SK-N-SH (cell line): ENCODE results near the gene PRPF18. TPM values are rescaled to one million over a fixed set of nuclear protein-coding genes. Genes with fewer than 3 reads are reported as not detected.
"Not testable (repeated sequence)": the region's sequence is repeated elsewhere in the genome, so short reads cannot be mapped to it uniquely, and the experiment has no call there.

ENCODE experiments used
- CTCF ChIA-PET: fragments of 300-600, 350-600 bp; formaldehyde crosslinking; extraction: SDS; loops from one replicate; lab custom pipeline; 2021; lab: Yijun Ruan, JAX
- POLR2A ChIA-PET: fragments of 350-600 bp; sonication (Branson Sonifier 250); formaldehyde crosslinking; extraction: SDS; loops from one replicate; lab custom pipeline; 2020; ENCODE audit warnings: antibody characterized with exemption, inconsistent platforms; lab: Yijun Ruan, JAX
- DNase-seq: peaks from one replicate; pipeline ENCODE4 v3.0.0; 2012
- H2AFZ ChIP-seq: fragments of 200-600 bp; sonication (generic); 2 replicates; pipeline ENCODE4 v1.8.1; 2016; ENCODE audit warnings: antibody characterized with exemption, mild to moderate bottlenecking, low read depth
- H3F3A ChIP-seq: fragments of 200-600 bp; sonication (generic); replicated peaks from 2 replicates; pipeline ENCODE3; 2016; ENCODE audit warnings: antibody characterized with exemption, mild to moderate bottlenecking; ENCODE audit not compliant: insufficient read depth
- H3K27ac ChIP-seq, 2 experiments: fragments of 200-500 bp in 1 of 2; fragments of 200-600 bp in 1 of 2; sonication (Bioruptor generic) in 1 of 2; sonication (generic), shearing (Covaris generic) in 1 of 2; 2 replicates each; pipeline versions ENCODE4 v1.5.1 to v1.6.1; 2014 to 2016; ENCODE audit warnings: low read depth in 2 of 2, inconsistent platforms in 1 of 2, low read length in 1 of 2, mild to moderate bottlenecking in 1 of 2, mixed read lengths in 1 of 2
- H3K27me3 ChIP-seq: fragments of 200-600 bp; sonication (generic), shearing (Covaris generic); 2 replicates; pipeline ENCODE4 v1.6.1; 2016; ENCODE audit warnings: mixed run types; ENCODE audit not compliant: insufficient read depth
- H3K36me3 ChIP-seq, 2 experiments: fragments of 200-500 bp in 1 of 2; fragments of 200-600 bp in 1 of 2; sonication (Bioruptor generic) in 1 of 2; sonication (generic) in 1 of 2; replicated peaks in 1 of 2; 2 replicates each; pipeline versions ENCODE3 to v1.5.1; 2014 to 2016; ENCODE audit warnings: low read length in 1 of 2, mild to moderate bottlenecking in 1 of 2; ENCODE audit not compliant: insufficient read depth in 2 of 2, control insufficient read depth in 1 of 2
- H3K4me1 ChIP-seq, 2 experiments: fragments of 200-500 bp in 1 of 2; fragments of 200-600 bp in 1 of 2; sonication (Bioruptor generic) in 1 of 2; sonication (generic), shearing (Covaris generic) in 1 of 2; 2 replicates each; pipeline versions ENCODE4 v1.5.1 to v1.6.1; 2014 to 2016; ENCODE audit warnings: low read depth in 1 of 2, low read length in 1 of 2, mixed run types in 1 of 2; ENCODE audit not compliant: insufficient read depth in 2 of 2, control insufficient read depth in 1 of 2
- H3K4me2 ChIP-seq: fragments of 200-600 bp; sonication (generic), shearing (Covaris generic); 2 replicates; pipeline ENCODE4 v1.6.1; 2017; ENCODE audit warnings: mixed run types
- H3K4me3 ChIP-seq, 2 experiments: fragments of 200-500 bp in 1 of 2; fragments of 200-600 bp in 1 of 2; sonication (Bioruptor generic) in 1 of 2; sonication (generic), shearing (Covaris generic) in 1 of 2; 2 replicates each; pipeline versions ENCODE4 v1.5.1 to v1.8.1; 2014 to 2016; ENCODE audit warnings: low read depth in 2 of 2, inconsistent platforms in 1 of 2, low read length in 1 of 2, mild to moderate bottlenecking in 1 of 2, mixed read lengths in 1 of 2, moderate library complexity in 1 of 2
- H3K79me2 ChIP-seq: fragments of 200-600 bp; sonication (generic); 2 replicates; pipeline ENCODE4 v1.8.1; 2017; ENCODE audit warnings: mild to moderate bottlenecking; ENCODE audit not compliant: insufficient read depth
- H3K9ac ChIP-seq: fragments of 200-600 bp; sonication (generic); 2 replicates; pipeline ENCODE4 v1.6.1; 2017; ENCODE audit warnings: mixed run types
- H3K9me2 ChIP-seq: fragments of 200-600 bp; sonication (generic); 2 replicates; pipeline ENCODE4 v1.6.1; 2017; ENCODE audit warnings: mixed run types
- H3K9me3 ChIP-seq: fragments of 200-600 bp; sonication (generic); 2 replicates; pipeline ENCODE4 v1.6.1; 2017; ENCODE audit warnings: mixed run types, mild to moderate bottlenecking, moderate library complexity
- H4K20me1 ChIP-seq: fragments of 200-600 bp; sonication (generic); 2 replicates; pipeline ENCODE4 v1.6.1; 2017; ENCODE audit warnings: mild to moderate bottlenecking, mixed run types; ENCODE audit not compliant: insufficient read depth
- CHD2 ChIP-seq: fragments of 150-350 bp; IDR thresholded peaks from 2 replicates; pipeline ENCODE4 v1.6.1; 2018; ENCODE audit warnings: low read length; ENCODE audit not compliant: partially characterized antibody
- FOSL2 ChIP-seq: IDR thresholded peaks from 2 replicates; pipeline ENCODE4 v1.4.0; 2012; ENCODE audit warnings: low read depth, mild to moderate bottlenecking, moderate library complexity, borderline replicate concordance
- FOXM1 ChIP-seq: IDR thresholded peaks from 2 replicates; pipeline ENCODE4 v1.4.0; 2012; ENCODE audit warnings: low read depth, mild to moderate bottlenecking
- GABPA ChIP-seq: IDR thresholded peaks from 2 replicates; pipeline ENCODE4 v1.4.0; 2012; ENCODE audit warnings: low read depth, mild to moderate bottlenecking
- GATA2 ChIP-seq: sonication (generic); formaldehyde crosslinking; IDR thresholded peaks from 2 replicates; pipeline ENCODE4 v1.5.0; 2020; ENCODE audit warnings: mild to moderate bottlenecking, missing genetic modification reagents
- MXI1 ChIP-seq: IDR thresholded peaks from 2 replicates; pipeline ENCODE4 v1.6.1; 2012; ENCODE audit warnings: mild to moderate bottlenecking, low read depth, low read length, improper control_type of control experiment
- NFIC ChIP-seq: IDR thresholded peaks from 2 replicates; pipeline ENCODE4 v1.4.0; 2012; ENCODE audit warnings: borderline replicate concordance
- PBX3 ChIP-seq: IDR thresholded peaks from 2 replicates; pipeline ENCODE4; 2012
- RCOR1 ChIP-seq: fragments of 150-350 bp; IDR thresholded peaks from 2 replicates; pipeline ENCODE4 v1.6.1; 2017; ENCODE audit warnings: antibody characterized with exemption, low read length
- SMC3 ChIP-seq: IDR thresholded peaks from 2 replicates; pipeline ENCODE4 v1.6.1; 2012; ENCODE audit warnings: low read depth, low read length, improper control_type of control experiment
- TAF1 ChIP-seq: IDR thresholded peaks from 2 replicates; pipeline ENCODE4 v1.6.1; 2012; ENCODE audit warnings: low read depth, mild to moderate bottlenecking, low read length, moderate library complexity, borderline replicate concordance
- TEAD4 ChIP-seq: IDR thresholded peaks from 2 replicates; pipeline ENCODE4 v1.4.0; 2012; ENCODE audit warnings: mild to moderate bottlenecking, borderline replicate concordance; ENCODE audit not compliant: insufficient read depth
- USF2 ChIP-seq: fragments of 150-350 bp; IDR thresholded peaks from 2 replicates; pipeline ENCODE4 v1.6.1; 2017; ENCODE audit warnings: antibody characterized with exemption, low read length, low read depth, borderline replicate concordance
- WGBS: methylation state at CpG from one replicate; pipeline ENCODE4 v1.1.6; 2017; ENCODE audit warnings: low lambda C conversion rate; 5-methylcytosine and 5-hydroxymethylcytosine counted together
- polyA plus RNA-seq, 3 experiments: library from polyadenylated mRNA; depleted of rRNA; stranded (reverse); fragments of >200 nt; gene quantifications; 2 replicates each; pipeline ENCODE4 v1.2.3, GENCODE V29; 2012

PRPF18 gene
- polyA plus RNA-seq, 1 of the 3 experiments (the other 2 are of a cell fraction) = 12.1 TPM

GRCh38 chr10:13586676-13587355 is at the start of gene PRPF18 (continued):
- TF ChIP-seq FOSL2 = peak; percentile 4; the same call in 1 of the 2 replicates
- peak; percentile 88 for TF ChIP-seq CHD2
- TF ChIP-seq TAF1 = peak; percentile 87
- peak; percentile 28; the same call in 1 of the 2 replicates for TF ChIP-seq NFIC
- TF ChIP-seq SMC3 = peak; percentile 61
- peak; percentile 80 for TF ChIP-seq MXI1
- peak; percentile 43; the same call in 1 of the 2 replicates for TF ChIP-seq PBX3
- 0 out of 2 replicates have a peak, but pooled peaks have one; percentile 37 for TF ChIP-seq FOXM1

- not testable (repeated sequence) for H4K20me1 ChIP-seq, H3K9me2 ChIP-seq, H3K27ac ChIP-seq, H3K79me2 ChIP-seq, H3K4me2 ChIP-seq, H3F3A ChIP-seq, H3K9me3 ChIP-seq, H2AFZ ChIP-seq, H3K36me3 ChIP-seq, DNase-seq, H3K9ac ChIP-seq, H3K4me1 ChIP-seq, H3K4me3 ChIP-seq
- CTCF ChIA-PET = interaction anchor here (1.2 to 5.0 kb wide), 6 partner anchors 48 to 172 kb away, joined by 3 to 30 read pairs (median 10); partner anchors contain the start of gene PRPF18
- 63% methylated on average over 9 of the region's 9 CpGs for WGBS
- POLR2A ChIA-PET = interaction anchor here (0.8 kb wide), 1 partner anchor 166 kb away, joined by 3 read pairs; no protein-coding TSS in a partner anchor
- peaks cover 17% of the 10 kb centered on the region for H3K27me3 ChIP-seq
Measured at GRCh38 chr10:13537985-13538384, 48.8 kb upstream of the PRPF18 start.

GRCh38 chr10:13542533-13542932 is 44.2 kb upstream of the PRPF18 start:
- no peaks in the 10 kb centered on the region for H4K20me1 ChIP-seq

More at GRCh38 chr10:13542533-13542932, 44.2 kb upstream of the PRPF18 start:
- Histone ChIP-seq H3K4me2 (no peak overlapping the region), H3F3A (no peaks in the 10 kb centered on the region), H3K27me3 (peaks cover 22% of the 10 kb centered on the region), H3K27ac (no peak overlapping the region), H3K4me1 (no peaks in the 10 kb centered on the region), H2AFZ (no peak overlapping the region), H3K36me3 (no peaks in the 10 kb centered on the region), H3K9ac (no peak overlapping the region), H3K79me2 (no peaks in the 10 kb centered on the region), H3K9me3 (no peaks in the 10 kb centered on the region), H3K4me3 (no peak overlapping the region), H3K9me2 (no peaks in the 10 kb centered on the region)
- WGBS = 58% methylated on average over 5 of the region's 5 CpGs
- DNase-seq = no peak
- no peak for TF ChIP-seq GABPA
- no peak for TF ChIP-seq PBX3
- TF ChIP-seq MXI1 = no peak
- no peak for TF ChIP-seq TEAD4
- TF ChIP-seq USF2 = no peak
- no peak for TF ChIP-seq RCOR1
- no peak for TF ChIP-seq GATA2 (CRISPR knock-in tag)
- CTCF ChIA-PET = interaction anchor here (1.2 to 1.4 kb wide), 2 partner anchors 12 to 170 kb away, joined by 3 read pairs; no protein-coding TSS in a partner anchor
- POLR2A ChIA-PET = no interaction called here
